ENCODE data around the gene HYCC1.

DNA sequence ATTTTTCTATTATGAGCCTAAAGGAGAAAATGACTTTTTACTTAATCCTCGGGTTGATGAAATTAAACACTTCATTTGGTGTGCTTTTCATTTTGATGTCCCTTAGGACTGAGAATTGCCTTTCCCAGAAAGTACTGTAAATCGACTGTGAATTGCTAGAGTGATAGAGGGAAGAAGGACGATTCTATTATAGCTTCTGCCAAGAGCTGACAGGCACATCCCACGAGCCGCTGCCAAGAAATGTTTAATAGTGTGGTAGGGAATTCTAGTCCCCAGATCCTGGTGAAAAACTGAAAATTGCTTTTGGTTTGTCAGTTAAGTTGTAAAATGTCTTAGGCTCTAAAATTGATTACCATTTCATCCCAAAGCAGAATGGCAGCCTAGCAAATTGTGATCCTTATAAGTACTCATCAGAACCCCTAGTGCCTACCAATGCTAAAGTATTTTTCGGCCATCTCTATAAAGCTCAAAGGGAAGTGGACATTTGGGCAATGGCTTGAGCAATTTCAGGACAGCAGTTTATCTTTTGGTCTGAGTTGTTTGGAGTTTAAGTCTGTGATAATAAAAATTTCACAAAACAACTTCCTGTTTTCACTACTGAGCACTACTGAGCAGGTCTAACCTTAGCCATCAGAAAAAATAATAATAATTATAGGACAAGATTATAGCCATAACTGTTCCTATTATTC is 44.6 kb upstream of the HYCC1 start:
- TF ChIP-seq CTCF (IDR thresholded peaks at IDR 0.05) (no peak), POLR2A (IDR thresholded peaks at IDR 0.05) (no peak)
